ENCODE data around the gene RING1.

DNA sequence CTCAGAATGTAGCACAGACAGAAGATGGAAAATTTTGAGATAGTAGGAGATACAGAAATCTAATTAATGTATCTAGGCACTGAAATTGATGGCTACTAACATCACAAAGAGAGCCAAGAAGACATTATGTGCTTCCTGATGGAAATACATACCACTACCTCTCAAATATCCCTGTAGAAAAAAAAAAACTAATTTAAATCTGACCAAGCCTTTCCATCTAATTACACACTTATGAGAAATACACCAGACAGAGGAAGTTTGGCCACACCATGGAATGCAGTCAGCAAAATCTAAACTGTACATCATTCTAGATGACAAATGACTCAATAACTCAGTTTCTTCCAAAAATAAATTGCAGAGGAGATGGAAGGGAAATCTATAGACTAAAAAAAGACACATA, 44.5 kb downstream of the RING1 start:
- TF ChIP-seq CEBPB (IDR thresholded peaks at IDR 0.05) (no peak), USF1 (IDR thresholded peaks at IDR 0.05) (no peak), NFIC (IDR thresholded peaks at IDR 0.05) (no peak), RAD21 (IDR thresholded peaks at IDR 0.05; ENCODE audit: low read depth) (no peak), FOXM1 (IDR thresholded peaks at IDR 0.05; ENCODE audit: borderline replicate concordance, low read depth) (no peak)
- TF ChIP-seq, protein P1, sequence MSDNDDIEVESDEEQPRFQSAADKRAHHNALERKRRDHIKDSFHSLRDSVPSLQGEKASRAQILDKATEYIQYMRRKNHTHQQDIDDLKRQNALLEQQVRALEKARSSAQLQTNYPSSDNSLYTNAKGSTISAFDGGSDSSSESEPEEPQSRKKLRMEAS (IDR thresholded peaks at IDR 0.05): no peak

Data from Ishikawa (cell line).